Retinal pigment epithelial cell (primary cell): ENCODE results near the gene FAM171A1.
A peak's percentile ranks its signal among the peaks of the same experiment; 100 is the strongest.

Experiments
- DNase-seq: peaks from one replicate; pipeline ENCODE4 v3.0.0-alpha.2; 2010; ENCODE audit warnings: low read depth
- H3K4me3 ChIP-seq: 2 replicates; pipeline ENCODE4 v1.5.1; 2011; ENCODE audit warnings: mild to moderate bottlenecking, low read length, control low read depth, moderate library complexity
- TF ChIP-seq, protein P1 (sequence below): conservative IDR thresholded peaks from 2 replicates; pipeline ENCODE4 v1.5.1; 2011; ENCODE audit warnings: low read depth, low read length, control low read depth, inconsistent platforms

Gene FAM171A1

DNA sequence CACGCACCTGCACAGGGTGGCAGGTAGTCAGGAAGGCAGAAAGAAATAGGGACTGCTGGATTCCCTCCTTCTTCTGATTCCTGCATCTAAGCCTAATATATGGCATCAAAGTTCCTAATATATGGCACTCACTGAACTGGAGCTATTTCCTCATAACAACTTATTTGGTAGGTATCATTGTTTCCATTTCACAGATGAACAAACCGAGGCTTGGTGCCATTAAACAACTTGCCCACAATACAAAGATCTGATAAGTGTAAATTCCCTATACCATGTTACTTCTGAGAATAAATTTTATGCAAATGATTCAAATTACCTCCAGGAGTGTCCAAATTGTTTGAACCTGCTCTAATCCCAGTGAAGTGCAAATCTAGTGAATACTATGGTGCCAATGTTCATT is 2.1 kb upstream of the FAM171A1 start:
- TF ChIP-seq, protein P1, sequence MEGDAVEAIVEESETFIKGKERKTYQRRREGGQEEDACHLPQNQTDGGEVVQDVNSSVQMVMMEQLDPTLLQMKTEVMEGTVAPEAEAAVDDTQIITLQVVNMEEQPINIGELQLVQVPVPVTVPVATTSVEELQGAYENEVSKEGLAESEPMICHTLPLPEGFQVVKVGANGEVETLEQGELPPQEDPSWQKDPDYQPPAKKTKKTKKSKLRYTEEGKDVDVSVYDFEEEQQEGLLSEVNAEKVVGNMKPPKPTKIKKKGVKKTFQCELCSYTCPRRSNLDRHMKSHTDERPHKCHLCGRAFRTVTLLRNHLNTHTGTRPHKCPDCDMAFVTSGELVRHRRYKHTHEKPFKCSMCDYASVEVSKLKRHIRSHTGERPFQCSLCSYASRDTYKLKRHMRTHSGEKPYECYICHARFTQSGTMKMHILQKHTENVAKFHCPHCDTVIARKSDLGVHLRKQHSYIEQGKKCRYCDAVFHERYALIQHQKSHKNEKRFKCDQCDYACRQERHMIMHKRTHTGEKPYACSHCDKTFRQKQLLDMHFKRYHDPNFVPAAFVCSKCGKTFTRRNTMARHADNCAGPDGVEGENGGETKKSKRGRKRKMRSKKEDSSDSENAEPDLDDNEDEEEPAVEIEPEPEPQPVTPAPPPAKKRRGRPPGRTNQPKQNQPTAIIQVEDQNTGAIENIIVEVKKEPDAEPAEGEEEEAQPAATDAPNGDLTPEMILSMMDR = no peak
- DNase-seq = no peak
- H3K4me3 ChIP-seq = no peak overlapping the region

- H3K4me3 ChIP-seq = peak overlapping the region; percentile 69
- TF ChIP-seq, protein P1 = no peak
- DNase-seq = no peak
Measured at GRCh38 chr10:15370212-15370855, 755 bp downstream of the FAM171A1 start.

- TF ChIP-seq, protein P1 = no peak
- no peak for DNase-seq
- peak overlapping the region; percentile 69 for H3K4me3 ChIP-seq
Measured at GRCh38 chr10:15369256-15370211, 1.6 kb downstream of the FAM171A1 start.

GRCh38 chr10:15368101-15368855 is 2.8 kb downstream of the FAM171A1 start:
- no peak for DNase-seq
- TF ChIP-seq, protein P1 = no peak
- no peak overlapping the region for H3K4me3 ChIP-seq

DNA sequence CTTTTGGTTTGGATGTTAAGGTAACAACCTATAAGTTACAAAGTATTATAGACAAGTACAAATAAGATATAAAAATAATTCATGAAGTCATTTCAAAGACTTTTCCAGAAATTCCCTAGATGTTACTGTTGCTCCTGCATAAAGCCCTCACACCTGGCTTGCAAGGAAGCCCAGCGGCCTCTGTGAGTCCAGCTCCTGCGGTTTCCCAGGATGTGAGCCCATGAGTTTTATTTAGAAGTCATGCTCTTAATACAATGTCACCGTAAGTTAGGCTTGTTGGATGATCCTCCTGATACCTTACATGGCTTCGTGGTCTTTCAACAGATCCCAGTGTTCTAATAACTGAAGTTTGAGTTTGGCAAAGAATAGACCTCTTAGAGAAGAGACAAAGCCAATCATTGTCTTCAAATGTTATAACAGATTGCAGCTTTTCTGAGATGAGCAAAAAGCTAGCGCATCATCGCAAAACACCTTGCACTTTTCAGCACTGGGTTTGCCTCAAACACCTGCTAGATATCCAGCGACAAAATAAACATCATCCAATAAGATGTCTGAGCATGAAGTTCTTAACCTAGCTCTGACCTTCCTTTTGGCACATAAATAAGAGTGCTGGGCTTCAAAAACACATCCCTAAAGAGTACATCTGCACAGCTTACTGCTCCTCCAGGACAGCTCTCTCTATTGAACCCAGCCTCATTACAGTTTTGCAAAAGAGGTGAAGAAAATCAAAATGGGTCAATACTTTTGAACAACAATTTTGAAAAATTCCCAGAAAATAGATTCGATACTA is 3.6 kb downstream of the FAM171A1 start:
- H3K4me3 ChIP-seq = no peak overlapping the region
- DNase-seq = no peak
- TF ChIP-seq, protein P1 = no peak

DNA sequence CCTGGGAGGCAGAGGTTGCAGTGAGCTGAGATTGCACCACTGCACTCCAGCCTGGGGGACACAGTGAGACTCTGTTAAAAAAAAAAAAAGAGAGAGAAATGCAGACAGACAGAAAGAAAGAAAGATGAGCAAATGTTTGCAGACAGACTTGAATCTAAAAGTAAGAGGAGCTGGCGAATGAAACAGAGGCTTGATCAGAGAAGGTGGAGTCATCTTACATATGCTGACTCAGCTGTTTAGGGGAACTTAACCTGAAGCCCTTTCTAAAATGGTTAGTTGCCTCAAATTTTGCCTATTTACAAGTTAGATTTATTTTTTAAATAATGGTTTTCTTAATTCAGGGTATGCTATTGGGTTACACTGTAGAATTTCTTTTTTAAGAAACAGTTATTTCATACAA is 5.4 kb downstream of the FAM171A1 start:
- H3K4me3 ChIP-seq = no peak overlapping the region
- TF ChIP-seq, protein P1 = no peak
- DNase-seq = no peak
